NCI-H446 treated with DMSO at 0.1 percent for 48 hours (cell line): ENCODE measurements around the gene RNF103.

Experiments
- DNase-seq: peaks from one replicate; lab custom pipeline; 2025; lab: John Stamatoyannopoulos, UW

RNF103 gene

GRCh38 chr2:86566821-86567190, 56.9 kb downstream of the RNF103 start:
- peak; percentile 49 for DNase-seq

- peak; percentile 74 for DNase-seq
Measured at GRCh38 chr2:86566158-86566820, 57.4 kb downstream of the RNF103 start.

- DNase-seq, result no peak
Measured at GRCh38 chr2:86563650-86564061, 60.0 kb downstream of the RNF103 start.

- peak; percentile 93 for DNase-seq
Measured at GRCh38 chr2:86562922-86563649, 60.6 kb downstream of the RNF103 start, which contains the start of gene CHMP3. Gene CHMP3 (minus strand): TSS chr2:86563443. CDS start chr2:86563348, 95 bp downstream.

- DNase-seq, result no peak
Measured at GRCh38 chr2:86562485-86562921, 61.2 kb downstream of the RNF103 start.

- no peak for DNase-seq
Measured at GRCh38 chr2:86557836-86558235, 65.8 kb downstream of the RNF103 start.

DNA sequence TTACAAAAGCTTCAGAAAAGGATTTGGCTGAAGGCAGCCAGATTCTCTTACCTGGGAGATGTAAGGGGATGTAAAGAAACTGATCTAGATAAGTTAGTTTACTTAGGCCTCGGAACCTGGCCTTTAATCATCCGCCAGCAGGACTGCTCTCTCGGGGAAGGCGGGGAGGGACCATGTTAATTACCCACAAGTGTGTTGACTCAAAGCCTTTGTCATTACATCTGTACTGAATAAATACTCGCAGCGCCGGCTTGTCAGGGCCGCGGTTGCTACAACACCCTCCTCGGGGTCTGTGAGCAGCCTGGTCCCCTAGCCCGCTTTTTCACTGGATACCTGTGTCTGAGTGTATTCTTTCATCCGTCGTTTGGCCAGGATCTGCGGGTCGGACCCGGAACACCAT, 67.2 kb downstream of the RNF103 start:
- DNase-seq, result no peak
